NCI-H345 (cell line): ENCODE data around the gene STARD8.

Source experiments
- DNase-seq: peaks from one replicate; lab custom pipeline; 2025; lab: John Stamatoyannopoulos, UW

The STARD8 gene

GRCh38 chrX:68753218-68753617 is 105.8 kb downstream of the STARD8 start:
- no peak for DNase-seq

GRCh38 chrX:68754406-68754805 is 106.9 kb downstream of the STARD8 start:
- DNase-seq = no peak

- DNase-seq = no peak
Observed at GRCh38 chrX:68755616-68756125, 108.2 kb downstream of the STARD8 start.

GRCh38 chrX:68757331-68757730 is 109.9 kb downstream of the STARD8 start:
- DNase-seq = no peak

GRCh38 chrX:68757731-68758130 is 110.3 kb downstream of the STARD8 start:
- no peak for DNase-seq

- DNase-seq = no peak
Observed at GRCh38 chrX:68758671-68759070, 111.2 kb downstream of the STARD8 start.

GRCh38 chrX:68761086-68761485 is 113.6 kb downstream of the STARD8 start:
- no peak for DNase-seq

- no peak for DNase-seq
Observed at GRCh38 chrX:68762766-68763165, 115.3 kb downstream of the STARD8 start.

- no peak for DNase-seq
Observed at GRCh38 chrX:68763481-68763880, 116.0 kb downstream of the STARD8 start.
